ENCODE results near the gene POLE. TPM values are rescaled to one million over a fixed set of nuclear protein-coding genes. Genes with fewer than 3 reads are reported as not detected.

Gene POLE
- polyA plus RNA-seq, 1 of the 3 experiments (the other 2 are of a cell fraction), result 20.1 TPM

DNA sequence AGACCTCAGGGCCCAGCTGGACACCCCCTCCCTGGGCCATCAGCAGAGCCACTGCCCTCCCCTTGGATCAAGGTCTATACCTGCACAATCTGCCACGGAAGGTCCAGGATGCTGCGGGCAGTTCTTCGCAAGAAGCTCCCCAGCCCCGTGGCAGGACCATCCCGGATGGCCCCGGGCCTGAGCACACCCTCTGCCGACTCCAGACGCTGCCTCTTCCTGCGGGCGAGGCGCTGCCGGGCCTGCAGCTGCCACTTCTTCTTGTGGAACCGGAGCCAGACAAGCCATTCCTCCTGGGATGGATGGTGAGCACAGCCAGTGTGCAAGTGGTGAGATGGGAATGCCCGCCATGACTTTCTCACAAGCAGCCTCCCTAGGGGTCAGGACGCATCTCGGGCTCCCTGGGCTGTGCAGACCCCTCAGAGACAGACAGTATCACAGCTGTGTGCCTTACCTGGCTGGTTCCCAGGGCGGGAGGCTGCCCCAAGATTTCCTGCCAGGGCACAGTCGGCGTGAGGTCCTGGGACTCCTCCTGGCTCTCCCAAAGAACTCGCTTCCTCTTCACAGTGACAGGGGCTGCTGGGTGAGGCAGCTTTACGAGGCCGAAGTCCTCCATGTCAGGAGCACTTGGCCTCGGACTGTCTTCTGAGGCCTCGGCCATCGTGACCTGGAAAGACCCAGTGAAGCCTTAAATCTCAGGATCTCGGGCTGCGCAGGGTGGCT lies 37.8 kb downstream of the POLE start:
- no peak for DNase-seq
- no peak overlapping the region for H3K9ac ChIP-seq
- ChIA-PET POLR2A (no interaction called here), CTCF (interaction anchor here (0.8 to 1.7 kb wide), 3 partner anchors 9 to 50 kb away, joined by 3 to 4 read pairs (median 3); no protein-coding TSS in a partner anchor)
- WGBS (ENCODE audit: low lambda C conversion rate), result 95% methylated on average over 21 of the region's 27 CpGs
- no peak overlapping the region for H3K4me3 ChIP-seq (ENCODE audit: low read depth in 2 of 2, low read length in 1 of 2)
- no peaks in the 10 kb centered on the region for H3K79me2 ChIP-seq (ENCODE audit: insufficient read depth)
- H3K4me2 ChIP-seq, result no peak overlapping the region
- no peaks in the 10 kb centered on the region for H3K9me3 ChIP-seq
- H3K36me3 ChIP-seq (replicated peaks in 1 of 2; ENCODE audit: control insufficient read depth in 1 of 2, insufficient read depth in 2 of 2, low read length in 1 of 2), result peaks cover 13 to 14% of the 10 kb centered on the region in 2 experiments
- no peaks in the 10 kb centered on the region for H3F3A ChIP-seq (replicated peaks; ENCODE audit: insufficient read depth)
- H3K27me3 ChIP-seq (ENCODE audit: insufficient read depth), result no peaks in the 10 kb centered on the region
- no peaks in the 10 kb centered on the region for H3K4me1 ChIP-seq (ENCODE audit: control insufficient read depth in 1 of 2, insufficient read depth in 2 of 2, low read depth in 1 of 2, low read length in 1 of 2)
- no peak overlapping the region for H3K27ac ChIP-seq (ENCODE audit: low read depth in 2 of 2, low read length in 1 of 2)
- TF ChIP-seq, protein P1, sequence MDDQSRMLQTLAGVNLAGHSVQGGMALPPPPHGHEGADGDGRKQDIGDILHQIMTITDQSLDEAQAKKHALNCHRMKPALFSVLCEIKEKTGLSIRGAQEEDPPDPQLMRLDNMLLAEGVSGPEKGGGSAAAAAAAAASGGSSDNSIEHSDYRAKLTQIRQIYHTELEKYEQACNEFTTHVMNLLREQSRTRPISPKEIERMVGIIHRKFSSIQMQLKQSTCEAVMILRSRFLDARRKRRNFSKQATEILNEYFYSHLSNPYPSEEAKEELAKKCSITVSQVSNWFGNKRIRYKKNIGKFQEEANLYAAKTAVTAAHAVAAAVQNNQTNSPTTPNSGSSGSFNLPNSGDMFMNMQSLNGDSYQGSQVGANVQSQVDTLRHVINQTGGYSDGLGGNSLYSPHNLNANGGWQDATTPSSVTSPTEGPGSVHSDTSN (IDR thresholded peaks at IDR 0.05), result no peak
- TF ChIP-seq, protein P2, sequence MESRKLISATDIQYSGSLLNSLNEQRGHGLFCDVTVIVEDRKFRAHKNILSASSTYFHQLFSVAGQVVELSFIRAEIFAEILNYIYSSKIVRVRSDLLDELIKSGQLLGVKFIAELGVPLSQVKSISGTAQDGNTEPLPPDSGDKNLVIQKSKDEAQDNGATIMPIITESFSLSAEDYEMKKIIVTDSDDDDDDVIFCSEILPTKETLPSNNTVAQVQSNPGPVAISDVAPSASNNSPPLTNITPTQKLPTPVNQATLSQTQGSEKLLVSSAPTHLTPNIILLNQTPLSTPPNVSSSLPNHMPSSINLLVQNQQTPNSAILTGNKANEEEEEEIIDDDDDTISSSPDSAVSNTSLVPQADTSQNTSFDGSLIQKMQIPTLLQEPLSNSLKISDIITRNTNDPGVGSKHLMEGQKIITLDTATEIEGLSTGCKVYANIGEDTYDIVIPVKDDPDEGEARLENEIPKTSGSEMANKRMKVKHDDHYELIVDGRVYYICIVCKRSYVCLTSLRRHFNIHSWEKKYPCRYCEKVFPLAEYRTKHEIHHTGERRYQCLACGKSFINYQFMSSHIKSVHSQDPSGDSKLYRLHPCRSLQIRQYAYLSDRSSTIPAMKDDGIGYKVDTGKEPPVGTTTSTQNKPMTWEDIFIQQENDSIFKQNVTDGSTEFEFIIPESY (IDR thresholded peaks at IDR 0.05; ENCODE audit: borderline replicate concordance, low read depth), result no peak
- no peak for TF ChIP-seq YY1 (IDR thresholded peaks at IDR 0.05; ENCODE audit: low read depth)
- TF ChIP-seq MXI1 (IDR thresholded peaks at IDR 0.05; ENCODE audit: low read depth, low read length), result no peak
- TF ChIP-seq IRF3 (IDR thresholded peaks at IDR 0.05; ENCODE audit: low read depth, low read length), result no peak
- no peak for TF ChIP-seq GABPA (IDR thresholded peaks at IDR 0.05; ENCODE audit: low read depth)
- no peak for TF ChIP-seq GATA2 (CRISPR knock-in tag; IDR thresholded peaks at IDR 0.05)
- no peak overlapping the region for H2AFZ ChIP-seq (ENCODE audit: low read depth)
- H3K9me2 ChIP-seq, result no peaks in the 10 kb centered on the region
- H4K20me1 ChIP-seq (ENCODE audit: insufficient read depth), result no peaks in the 10 kb centered on the region

DNA sequence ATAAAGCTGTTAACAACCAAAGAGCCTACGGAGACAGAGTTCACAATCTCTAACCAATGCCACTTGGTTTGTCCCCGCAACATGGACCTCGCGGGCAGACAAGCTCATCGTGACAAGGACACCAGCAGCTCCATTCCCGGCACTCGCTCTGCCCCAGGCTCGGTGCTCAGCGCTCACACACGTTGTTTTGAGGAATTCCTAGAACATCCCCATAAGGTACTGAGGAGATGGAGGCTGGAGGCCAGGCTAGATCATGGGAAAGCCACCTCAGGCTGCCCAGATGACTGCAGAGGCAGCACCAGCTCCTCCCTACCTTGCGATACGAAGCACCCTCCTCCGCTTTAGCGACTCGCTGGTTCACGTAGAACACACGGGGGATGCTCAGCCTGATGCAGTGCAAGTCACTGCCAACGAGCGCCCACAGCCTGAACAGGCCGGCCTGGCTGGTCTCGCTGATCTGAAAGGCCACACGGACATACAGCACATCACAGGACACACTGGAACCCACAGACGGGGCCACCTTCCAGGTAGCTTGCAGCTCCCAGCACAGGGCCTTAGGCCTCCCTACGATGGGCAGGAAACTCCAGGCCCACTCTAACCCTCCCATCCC lies 38.4 kb downstream of the POLE start:
- DNase-seq, result no peak
- TF ChIP-seq RAD21 (IDR thresholded peaks at IDR 0.05; ENCODE audit: low read length) (no peak), SIN3A (IDR thresholded peaks at IDR 0.05; ENCODE audit: borderline replicate concordance, low read depth, low read length) (no peak), TAF1 (IDR thresholded peaks at IDR 0.05; ENCODE audit: borderline replicate concordance, low read depth, low read length) (no peak)
- Histone ChIP-seq H3K79me2 (ENCODE audit: insufficient read depth) (no peaks in the 10 kb centered on the region), H3K9ac (no peak overlapping the region), H3K27me3 (ENCODE audit: insufficient read depth) (no peaks in the 10 kb centered on the region), H3K4me2 (no peak overlapping the region), H3K27ac (ENCODE audit: low read depth in 2 of 2, low read length in 1 of 2) (no peak overlapping the region), H3K9me2 (no peaks in the 10 kb centered on the region), H3F3A (replicated peaks; ENCODE audit: insufficient read depth) (no peaks in the 10 kb centered on the region), H3K36me3 (replicated peaks in 1 of 2; ENCODE audit: control insufficient read depth in 1 of 2, insufficient read depth in 2 of 2, low read length in 1 of 2) (peaks cover 11 to 13% of the 10 kb centered on the region in 2 experiments), H2AFZ (ENCODE audit: low read depth) (no peak overlapping the region), H3K4me3 (ENCODE audit: low read depth in 2 of 2, low read length in 1 of 2) (no peak overlapping the region), H4K20me1 (ENCODE audit: insufficient read depth) (no peaks in the 10 kb centered on the region), H3K9me3 (no peaks in the 10 kb centered on the region), H3K4me1 (ENCODE audit: control insufficient read depth in 1 of 2, insufficient read depth in 2 of 2, low read depth in 1 of 2, low read length in 1 of 2) (no peaks in the 10 kb centered on the region)
- ChIA-PET CTCF (interaction anchor here (1.7 to 1.8 kb wide), 2 partner anchors 10 to 49 kb away, joined by 3 to 11 read pairs; no protein-coding TSS in a partner anchor), POLR2A (no interaction called here)
- WGBS (ENCODE audit: low lambda C conversion rate), result 95% methylated on average over 24 of the region's 24 CpGs

Data from SK-N-SH (cell line).